Ishikawa (cell line): ENCODE measurements around the gene COX10.

ENCODE experiments used
- CEBPB ChIP-seq: IDR thresholded peaks from 2 replicates; pipeline ENCODE4 v1.6.1; 2012
- CREB1 ChIP-seq: IDR thresholded peaks from 2 replicates; pipeline ENCODE4 v1.6.1; 2012; ENCODE audit warnings: low read depth
- EGR1 ChIP-seq: IDR thresholded peaks from 2 replicates; pipeline ENCODE4 v1.6.1; 2012
- EP300 ChIP-seq: IDR thresholded peaks from 2 replicates; pipeline ENCODE4 v1.6.1; 2012; ENCODE audit warnings: borderline replicate concordance
- FOXM1 ChIP-seq: IDR thresholded peaks from 2 replicates; pipeline ENCODE4 v1.6.1; 2012; ENCODE audit warnings: low read depth, borderline replicate concordance
- NFIC ChIP-seq: IDR thresholded peaks from 2 replicates; pipeline ENCODE4 v1.6.1; 2012
- RAD21 ChIP-seq: IDR thresholded peaks from 2 replicates; pipeline ENCODE4 v1.6.1; 2012; ENCODE audit warnings: low read depth
- TAF1 ChIP-seq: IDR thresholded peaks from 2 replicates; pipeline ENCODE4 v1.6.1; 2012; ENCODE audit warnings: low read depth, mild to moderate bottlenecking
- TCF12 ChIP-seq: IDR thresholded peaks from 2 replicates; pipeline ENCODE4 v1.6.1; 2012; ENCODE audit warnings: low read depth
- TEAD4 ChIP-seq: IDR thresholded peaks from 2 replicates; pipeline ENCODE4 v1.6.1; 2012
- YY1 ChIP-seq: IDR thresholded peaks from 2 replicates; pipeline ENCODE4 v1.6.1; 2012; ENCODE audit warnings: low read depth
- ZBTB7A ChIP-seq: IDR thresholded peaks from 2 replicates; pipeline ENCODE4 v1.6.1; 2012; ENCODE audit warnings: low read depth
- TF ChIP-seq, protein P1 (sequence below): IDR thresholded peaks from 2 replicates; pipeline ENCODE4 v1.6.1; 2012
- TF ChIP-seq, protein P2 (sequence below): IDR thresholded peaks from 2 replicates; pipeline ENCODE4 v1.6.1; 2012; ENCODE audit warnings: low read depth, mild to moderate bottlenecking
- TF ChIP-seq, protein P3 (sequence below): IDR thresholded peaks from 2 replicates; pipeline ENCODE4 v1.6.1; 2012

The COX10 gene

DNA sequence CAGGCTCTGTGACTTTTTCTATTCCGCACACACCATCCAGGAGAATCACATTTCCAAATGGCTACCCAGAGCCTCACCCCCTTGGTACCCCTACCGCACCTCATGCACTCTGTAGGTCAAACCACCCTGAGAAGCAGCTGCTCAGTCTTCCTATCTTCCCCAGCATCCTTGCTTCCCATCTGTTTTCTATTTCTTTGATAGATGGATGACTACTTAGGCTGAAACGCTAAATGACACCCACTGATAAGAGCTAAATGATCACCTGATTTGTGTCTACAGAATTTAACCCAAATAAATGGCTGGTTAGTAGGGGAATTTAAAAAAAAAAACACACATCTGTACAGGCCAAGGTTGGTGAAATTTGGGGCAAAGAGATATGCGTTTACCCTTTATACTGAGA, 17.6 kb upstream of the COX10 start:
- TF ChIP-seq ZBTB7A, result no peak
- no peak for TF ChIP-seq CREB1
- no peak for TF ChIP-seq TEAD4
- TF ChIP-seq YY1, result no peak
- no peak for TF ChIP-seq EGR1
- no peak for TF ChIP-seq TCF12
- no peak for TF ChIP-seq CEBPB
- no peak for TF ChIP-seq RAD21
- TF ChIP-seq NFIC, result no peak
- no peak for TF ChIP-seq TAF1
- TF ChIP-seq, protein P1, sequence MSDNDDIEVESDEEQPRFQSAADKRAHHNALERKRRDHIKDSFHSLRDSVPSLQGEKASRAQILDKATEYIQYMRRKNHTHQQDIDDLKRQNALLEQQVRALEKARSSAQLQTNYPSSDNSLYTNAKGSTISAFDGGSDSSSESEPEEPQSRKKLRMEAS, result no peak

DNA sequence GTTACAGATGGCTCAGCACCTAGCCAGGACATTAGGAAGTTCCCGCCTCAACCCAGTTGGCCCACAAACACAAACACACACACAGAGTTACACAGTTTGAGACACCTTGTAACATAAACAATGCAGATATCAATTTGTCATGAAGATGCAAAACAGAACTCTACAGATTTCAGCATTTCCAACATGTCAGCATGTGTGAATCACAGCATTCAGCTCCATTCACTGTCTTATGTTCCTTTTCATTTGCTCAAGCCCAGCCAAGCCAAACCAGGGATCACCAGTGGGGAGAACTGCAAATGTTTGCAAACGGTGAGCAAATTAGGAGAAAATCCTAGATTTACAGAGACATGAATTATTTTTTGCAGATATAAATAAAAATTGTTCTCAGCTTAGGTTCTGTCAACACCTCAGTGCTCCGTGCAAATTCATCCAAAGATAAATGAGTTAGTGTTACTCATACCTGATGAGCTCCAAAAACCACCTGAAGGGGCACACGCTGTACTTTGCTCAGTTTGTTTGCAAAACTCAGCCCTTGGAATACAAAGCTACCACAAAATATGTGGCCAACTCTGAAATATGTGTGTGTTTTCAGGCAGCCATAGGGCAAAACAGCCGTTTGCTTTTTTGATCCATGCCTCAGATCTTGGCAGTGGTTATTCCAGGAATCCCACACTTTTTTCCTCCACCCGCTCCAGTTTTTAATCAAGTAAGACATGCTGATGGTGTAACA, 16.3 kb upstream of the COX10 start:
- TF ChIP-seq TCF12 (no peak), EP300 (no peak), TEAD4 (no peak), RAD21 (no peak), YY1 (no peak), EGR1 (no peak), TAF1 (no peak), CREB1 (no peak), NFIC (no peak), ZBTB7A (no peak), CEBPB (no peak), FOXM1 (no peak)
- TF ChIP-seq, protein P2, sequence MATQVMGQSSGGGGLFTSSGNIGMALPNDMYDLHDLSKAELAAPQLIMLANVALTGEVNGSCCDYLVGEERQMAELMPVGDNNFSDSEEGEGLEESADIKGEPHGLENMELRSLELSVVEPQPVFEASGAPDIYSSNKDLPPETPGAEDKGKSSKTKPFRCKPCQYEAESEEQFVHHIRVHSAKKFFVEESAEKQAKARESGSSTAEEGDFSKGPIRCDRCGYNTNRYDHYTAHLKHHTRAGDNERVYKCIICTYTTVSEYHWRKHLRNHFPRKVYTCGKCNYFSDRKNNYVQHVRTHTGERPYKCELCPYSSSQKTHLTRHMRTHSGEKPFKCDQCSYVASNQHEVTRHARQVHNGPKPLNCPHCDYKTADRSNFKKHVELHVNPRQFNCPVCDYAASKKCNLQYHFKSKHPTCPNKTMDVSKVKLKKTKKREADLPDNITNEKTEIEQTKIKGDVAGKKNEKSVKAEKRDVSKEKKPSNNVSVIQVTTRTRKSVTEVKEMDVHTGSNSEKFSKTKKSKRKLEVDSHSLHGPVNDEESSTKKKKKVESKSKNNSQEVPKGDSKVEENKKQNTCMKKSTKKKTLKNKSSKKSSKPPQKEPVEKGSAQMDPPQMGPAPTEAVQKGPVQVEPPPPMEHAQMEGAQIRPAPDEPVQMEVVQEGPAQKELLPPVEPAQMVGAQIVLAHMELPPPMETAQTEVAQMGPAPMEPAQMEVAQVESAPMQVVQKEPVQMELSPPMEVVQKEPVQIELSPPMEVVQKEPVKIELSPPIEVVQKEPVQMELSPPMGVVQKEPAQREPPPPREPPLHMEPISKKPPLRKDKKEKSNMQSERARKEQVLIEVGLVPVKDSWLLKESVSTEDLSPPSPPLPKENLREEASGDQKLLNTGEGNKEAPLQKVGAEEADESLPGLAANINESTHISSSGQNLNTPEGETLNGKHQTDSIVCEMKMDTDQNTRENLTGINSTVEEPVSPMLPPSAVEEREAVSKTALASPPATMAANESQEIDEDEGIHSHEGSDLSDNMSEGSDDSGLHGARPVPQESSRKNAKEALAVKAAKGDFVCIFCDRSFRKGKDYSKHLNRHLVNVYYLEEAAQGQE, result no peak
- TF ChIP-seq, protein P3, sequence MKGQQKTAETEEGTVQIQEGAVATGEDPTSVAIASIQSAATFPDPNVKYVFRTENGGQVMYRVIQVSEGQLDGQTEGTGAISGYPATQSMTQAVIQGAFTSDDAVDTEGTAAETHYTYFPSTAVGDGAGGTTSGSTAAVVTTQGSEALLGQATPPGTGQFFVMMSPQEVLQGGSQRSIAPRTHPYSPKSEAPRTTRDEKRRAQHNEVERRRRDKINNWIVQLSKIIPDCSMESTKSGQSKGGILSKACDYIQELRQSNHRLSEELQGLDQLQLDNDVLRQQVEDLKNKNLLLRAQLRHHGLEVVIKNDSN, result no peak
- TF ChIP-seq, protein P1, result no peak

DNA sequence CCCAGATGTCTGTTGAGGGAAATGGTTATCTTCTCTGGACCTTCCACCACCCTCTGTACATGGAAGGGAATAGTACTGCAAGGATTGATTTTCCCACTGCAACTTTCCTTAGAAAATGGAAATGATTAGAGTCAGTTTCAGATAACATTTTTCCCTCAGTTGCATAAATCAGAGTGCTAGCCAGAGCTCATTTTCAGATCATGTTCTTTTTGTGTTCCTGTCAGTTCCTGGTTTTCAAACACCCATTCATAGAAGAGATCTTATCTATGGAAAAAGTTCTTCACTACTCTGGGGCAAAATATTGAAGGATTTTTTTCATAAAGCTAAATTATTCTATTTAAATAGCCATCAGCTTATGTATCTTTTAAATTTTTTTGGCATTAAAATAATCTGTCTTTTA, 11.7 kb upstream of the COX10 start:
- TF ChIP-seq FOXM1, result no peak
- TF ChIP-seq RAD21, result no peak

- TF ChIP-seq CEBPB, result no peak
- TF ChIP-seq TCF12, result no peak
- no peak for TF ChIP-seq NFIC
- TF ChIP-seq EP300, result no peak
- TF ChIP-seq, protein P2, result no peak
- no peak for TF ChIP-seq ZBTB7A
- TF ChIP-seq, protein P3, result no peak
- TF ChIP-seq YY1, result no peak
- TF ChIP-seq RAD21, result no peak
- TF ChIP-seq, protein P1, result no peak
- TF ChIP-seq EGR1, result no peak
- no peak for TF ChIP-seq CREB1
- TF ChIP-seq TAF1, result no peak
- TF ChIP-seq TEAD4, result no peak
- no peak for TF ChIP-seq FOXM1
Observed at GRCh38 chr17:14058051-14058450, 11.3 kb upstream of the COX10 start.

- TF ChIP-seq FOXM1, result no peak
- TF ChIP-seq TEAD4, result no peak
- no peak for TF ChIP-seq ZBTB7A
- TF ChIP-seq, protein P1, result no peak
- no peak for TF ChIP-seq CREB1
- no peak for TF ChIP-seq YY1
- TF ChIP-seq, protein P2, result no peak
- TF ChIP-seq NFIC, result no peak
- no peak for TF ChIP-seq EGR1
- no peak for TF ChIP-seq TCF12
- TF ChIP-seq TAF1, result no peak
- TF ChIP-seq RAD21, result no peak
- no peak for TF ChIP-seq CEBPB
- TF ChIP-seq, protein P3, result no peak
- no peak for TF ChIP-seq EP300
Observed at GRCh38 chr17:14060706-14061105, 8.6 kb upstream of the COX10 start.
